HG03442 (cell line): ENCODE results near the gene POU2F1.
A peak's percentile ranks its signal among the peaks of the same experiment; 100 is the strongest.

Source experiments
- ATAC-seq: cut with Tn5 transposase; IDR thresholded peaks from one replicate; pipeline ENCODE4 v1.9.1; 2021; ENCODE audit warnings: mild to moderate bottlenecking, moderate library complexity; ENCODE audit not compliant: unreplicated experiment

The POU2F1 gene

GRCh38 chr1:167220537-167221125 is at the start of gene POU2F1:
TSS of gene POU2F1 (plus strand) at chr1:167220886. CDS start at chr1:167220898, 12 bp downstream.
- peak; percentile 55 for ATAC-seq

- ATAC-seq = no peak
Measured at GRCh38 chr1:167171286-167171929, 49.3 kb upstream of the POU2F1 start.

- ATAC-seq = no peak
Measured at GRCh38 chr1:167173516-167174184, 47.0 kb upstream of the POU2F1 start.

- no peak for ATAC-seq
Measured at GRCh38 chr1:167175901-167176300, 44.8 kb upstream of the POU2F1 start.

GRCh38 chr1:167178831-167179230 is 41.9 kb upstream of the POU2F1 start:
- ATAC-seq = no peak

- no peak for ATAC-seq
Measured at GRCh38 chr1:167182571-167183320, 37.9 kb upstream of the POU2F1 start.

GRCh38 chr1:167184081-167184480 is 36.6 kb upstream of the POU2F1 start:
- ATAC-seq = no peak

- ATAC-seq = no peak
Measured at GRCh38 chr1:167185062-167185461, 35.6 kb upstream of the POU2F1 start.

- ATAC-seq = no peak
Measured at GRCh38 chr1:167185974-167186657, 34.6 kb upstream of the POU2F1 start.

GRCh38 chr1:167186771-167187170 is 33.9 kb upstream of the POU2F1 start:
- ATAC-seq = no peak

GRCh38 chr1:167190747-167191237 is 29.9 kb upstream of the POU2F1 start:
- no peak for ATAC-seq

GRCh38 chr1:167191958-167192357 is 28.7 kb upstream of the POU2F1 start:
- ATAC-seq = no peak

- no peak for ATAC-seq
Measured at GRCh38 chr1:167194182-167194581, 26.5 kb upstream of the POU2F1 start.

GRCh38 chr1:167196166-167196565 is 24.5 kb upstream of the POU2F1 start:
- ATAC-seq = no peak

GRCh38 chr1:167197236-167197635 is 23.4 kb upstream of the POU2F1 start:
- ATAC-seq = no peak

GRCh38 chr1:167197692-167198091 is 23.0 kb upstream of the POU2F1 start:
- ATAC-seq = no peak

- ATAC-seq = no peak
Measured at GRCh38 chr1:167198518-167199133, 22.1 kb upstream of the POU2F1 start.

- ATAC-seq = no peak
Measured at GRCh38 chr1:167199656-167200055, 21.0 kb upstream of the POU2F1 start.

GRCh38 chr1:167200272-167200671 is 20.4 kb upstream of the POU2F1 start:
- no peak for ATAC-seq

- ATAC-seq = no peak
Measured at GRCh38 chr1:167200749-167201148, 19.9 kb upstream of the POU2F1 start.
